GM12878 (cell line): Measurements from ENCODE around the gene PLEK2. TPM values are rescaled to one million over a fixed set of nuclear protein-coding genes. Genes with fewer than 3 reads are reported as not detected.

Source experiments
- EED ChIP-seq: sonication (generic); IDR thresholded peaks from 2 replicates; pipeline ENCODE4 v1.6.1; 2016; ENCODE audit warnings: antibody characterized with exemption, low read depth
- EGR1 ChIP-seq, 2 experiments: IDR thresholded peaks; 1 replicate in 1 of 2; 2 replicates in 1 of 2; pipeline ENCODE4 v1.6.1; 2011 to 2012; ENCODE audit warnings: low read depth in 2 of 2, low read length in 2 of 2, borderline replicate concordance in 1 of 2, mild to moderate bottlenecking in 1 of 2, moderate library complexity in 1 of 2
- NR2C2 ChIP-seq: IDR thresholded peaks from 2 replicates; pipeline ENCODE4 v1.6.1; 2011; ENCODE audit warnings: borderline replicate concordance, low read depth; ENCODE audit not compliant: control insufficient read depth, insufficient read length
- RB1 ChIP-seq: fragments of 450-650 bp; formaldehyde crosslinking; IDR thresholded peaks from 2 replicates; pipeline ENCODE4 v1.6.1; 2017; ENCODE audit warnings: mild to moderate bottlenecking, borderline replicate concordance
- REST ChIP-seq: IDR thresholded peaks from 2 replicates; pipeline ENCODE4 v1.6.1; 2012; ENCODE audit warnings: mild to moderate bottlenecking, low read depth, low read length
- STAT3 ChIP-seq: IDR thresholded peaks from 2 replicates; pipeline ENCODE4 v1.6.1; 2011; ENCODE audit warnings: low read depth, low read length, improper control_type of control experiment
- ZNF274 ChIP-seq: IDR thresholded peaks from one replicate; pipeline ENCODE4 v1.8.0; 2011; ENCODE audit not compliant: insufficient read length, insufficient read depth
- polyA plus RNA-seq, 11 experiments: library from polyadenylated mRNA; depleted of rRNA in 4 of 11; unstranded in 6 of 11; stranded (reverse) in 5 of 11; fragments of >200 nt; fragmentation: Nextera tagmentation in 4 of 11; fragmentation: Illumina TruSeq in 1 of 11; extraction: Ambion mirVana in 4 of 11; extraction: Trizol in 1 of 11; gene quantifications; 1 replicate in 1 of 11; 2 replicates in 10 of 11; pipeline versions ENCODE4 v1.2.1 to v1.2.3, GENCODE V29; 2011 to 2016; ENCODE audit warnings: inconsistent platforms in 2 of 11, missing spikeins in 2 of 11, low read depth in 1 of 11
- total RNA-seq, 4 experiments: library from RNA; depleted of rRNA in 3 of 4; stranded (reverse); fragments of >200 nt in 3 of 4; fragmentation: Illumina TruSeq in 1 of 4; extraction: Trizol in 1 of 4; gene quantifications; 2 replicates each; pipeline versions ENCODE4 v1.2.1 to v1.2.3, GENCODE V29; 2013 to 2021

The PLEK2 gene
- total and polyA plus RNA-seq, 10 of the 15 experiments (the other 5 are each of a cell fraction or from before 2014, with no cell fraction given) = 0.08 to 0.20 TPM; not detected in 8

- peak; percentile 57; the same call in 1 of the 2 replicates for TF ChIP-seq REST
- TF ChIP-seq STAT3 = no peak
- TF ChIP-seq EGR1 (IDR thresholded peaks at IDR 0.05; ENCODE audit: borderline replicate concordance in 1 of 2, low read depth in 2 of 2, low read length in 2 of 2) = 0 out of 3 replicates have a peak, but pooled peaks of 1 of the 2 experiments have one; percentile 7
- TF ChIP-seq EED = 0 out of 2 replicates have a peak, but pooled peaks have one; percentile 19
- TF ChIP-seq RB1 = peak; percentile 92; the same call in 1 of the 2 replicates
- no peak for TF ChIP-seq ZNF274
- TF ChIP-seq NR2C2 = no peak
Observed at GRCh38 chr14:67360470-67361206, 51.3 kb downstream of the PLEK2 start (continued).
